Measurements from ENCODE around the gene LPAR2.
"Not testable (repeated sequence)": the region's sequence is repeated elsewhere in the genome, so short reads cannot be mapped to it uniquely, and the experiment has no call there.

Gene LPAR2

GRCh38 chr19:19668230-19669012, 40.4 kb upstream of the LPAR2 start, which contains the start of gene ZNF101:
ZNF101 (plus strand) TSS chr19:19668839; CDS start chr19:19668964, 125 bp downstream.
- TF ChIP-seq, protein P1, sequence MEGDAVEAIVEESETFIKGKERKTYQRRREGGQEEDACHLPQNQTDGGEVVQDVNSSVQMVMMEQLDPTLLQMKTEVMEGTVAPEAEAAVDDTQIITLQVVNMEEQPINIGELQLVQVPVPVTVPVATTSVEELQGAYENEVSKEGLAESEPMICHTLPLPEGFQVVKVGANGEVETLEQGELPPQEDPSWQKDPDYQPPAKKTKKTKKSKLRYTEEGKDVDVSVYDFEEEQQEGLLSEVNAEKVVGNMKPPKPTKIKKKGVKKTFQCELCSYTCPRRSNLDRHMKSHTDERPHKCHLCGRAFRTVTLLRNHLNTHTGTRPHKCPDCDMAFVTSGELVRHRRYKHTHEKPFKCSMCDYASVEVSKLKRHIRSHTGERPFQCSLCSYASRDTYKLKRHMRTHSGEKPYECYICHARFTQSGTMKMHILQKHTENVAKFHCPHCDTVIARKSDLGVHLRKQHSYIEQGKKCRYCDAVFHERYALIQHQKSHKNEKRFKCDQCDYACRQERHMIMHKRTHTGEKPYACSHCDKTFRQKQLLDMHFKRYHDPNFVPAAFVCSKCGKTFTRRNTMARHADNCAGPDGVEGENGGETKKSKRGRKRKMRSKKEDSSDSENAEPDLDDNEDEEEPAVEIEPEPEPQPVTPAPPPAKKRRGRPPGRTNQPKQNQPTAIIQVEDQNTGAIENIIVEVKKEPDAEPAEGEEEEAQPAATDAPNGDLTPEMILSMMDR (IDR thresholded peaks at IDR 0.05; ENCODE audit: insufficient read depth, low read length, poor library complexity, severe bottlenecking), result no peak
- no peaks in the 10 kb centered on the region for H3K27me3 ChIP-seq (replicated peaks; ENCODE audit: control insufficient read depth, insufficient read depth, low read length)
- DNase-seq (ENCODE audit: extremely low read depth, insufficient read length), result peak; percentile 96
- no peaks in the 10 kb centered on the region; the same call in 1 of the 2 replicates for H3K36me3 ChIP-seq (ENCODE audit: control insufficient read depth, insufficient read depth, low read length)
- peak within 1 kb of the TSS; percentile 93 for H3K4me3 ChIP-seq (replicated peaks; ENCODE audit: low read depth, low read length)

DNA sequence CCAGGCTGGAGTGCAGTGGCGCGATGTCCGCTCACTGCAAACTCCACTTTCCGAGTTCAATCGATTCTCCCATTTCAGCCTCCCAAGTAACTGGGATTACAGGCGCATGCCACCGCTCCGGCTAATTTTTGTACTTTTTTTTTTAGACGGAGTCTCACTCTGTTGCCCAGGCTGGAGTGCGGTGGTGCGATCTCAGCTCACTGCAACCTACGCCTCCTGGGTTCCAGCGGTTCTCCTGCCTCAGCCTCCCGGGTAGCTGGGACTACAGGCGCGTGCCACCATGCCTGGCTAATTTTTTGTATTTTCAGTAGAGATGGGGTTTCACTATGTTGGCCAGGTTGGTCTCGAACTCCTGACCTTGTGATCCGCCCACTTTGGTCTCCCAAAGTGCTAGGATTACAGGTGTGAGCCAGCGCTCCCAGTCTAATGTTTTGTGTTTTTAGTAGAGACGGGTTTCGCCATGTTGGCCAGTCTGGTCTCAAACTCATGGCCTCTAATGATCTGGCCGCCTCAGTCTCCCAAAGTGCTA, 37.5 kb upstream of the LPAR2 start:
- H3K36me3 ChIP-seq (ENCODE audit: control insufficient read depth, insufficient read depth, low read length); H3K27me3 ChIP-seq (replicated peaks; ENCODE audit: control insufficient read depth, insufficient read depth, low read length); H3K4me3 ChIP-seq (replicated peaks; ENCODE audit: low read depth, low read length); DNase-seq (ENCODE audit: extremely low read depth, insufficient read length): not testable (repeated sequence)

DNA sequence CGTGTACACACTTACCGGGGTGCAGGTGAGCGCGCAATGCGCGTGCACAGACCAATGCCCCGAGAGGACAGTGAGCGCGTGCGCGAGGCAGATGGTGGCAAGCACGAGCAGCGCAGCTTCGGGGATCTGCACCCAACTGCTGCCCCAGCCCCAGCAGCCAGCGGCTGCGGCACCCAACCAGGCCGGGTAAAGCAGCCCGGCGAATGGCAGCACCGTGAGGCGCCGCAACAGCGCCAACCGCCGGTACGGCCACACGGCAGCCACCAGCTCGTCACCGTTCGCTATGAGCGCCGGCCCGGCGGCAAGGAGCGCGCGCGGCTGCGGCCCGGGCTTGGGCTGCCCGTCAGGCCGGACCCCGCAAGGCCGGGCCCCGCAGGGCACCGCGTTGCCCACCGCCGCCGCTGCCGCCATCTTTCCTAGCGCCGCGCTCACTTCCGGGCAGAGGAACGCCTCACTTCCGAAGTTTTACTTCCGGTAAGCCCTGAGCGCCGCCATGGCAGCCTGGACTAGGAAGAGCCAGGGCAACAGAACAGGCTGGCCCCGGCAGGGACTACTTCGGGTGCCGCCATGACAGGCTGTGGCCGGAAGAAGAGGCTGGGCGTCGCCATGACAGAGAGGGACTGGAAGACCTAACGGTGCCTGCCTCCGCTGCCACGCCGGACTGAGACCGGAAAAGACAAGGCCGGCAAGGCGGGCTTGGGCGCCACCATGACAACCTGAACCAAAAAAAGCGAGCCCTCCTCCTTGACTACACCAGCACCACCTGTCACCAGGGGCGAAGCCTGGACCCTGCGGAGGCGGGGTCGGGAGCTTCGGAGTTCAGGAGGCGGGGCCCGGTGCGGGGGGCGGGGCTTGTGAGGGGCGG, 35.5 kb upstream of the LPAR2 start, which contains the start of gene ATP13A1:
Gene ATP13A1, minus strand, starts transcription at position 421 of the 865 bp plus-strand sequence. Its CDS starts 10 bp downstream, at position 411.
- Histone ChIP-seq H3K27me3 (replicated peaks; ENCODE audit: control insufficient read depth, insufficient read depth, low read length) (no peaks in the 10 kb centered on the region), H3K4me3 (replicated peaks; ENCODE audit: low read depth, low read length) (peak within 1 kb of the TSS; percentile 96), H3K36me3 (ENCODE audit: control insufficient read depth, insufficient read depth, low read length) (peaks cover 13% of the 10 kb centered on the region)
- TF ChIP-seq, protein P1 (IDR thresholded peaks at IDR 0.05; ENCODE audit: insufficient read depth, low read length, poor library complexity, severe bottlenecking), result no peak
- peak; percentile 96 for DNase-seq (ENCODE audit: extremely low read depth, insufficient read length)

DNA sequence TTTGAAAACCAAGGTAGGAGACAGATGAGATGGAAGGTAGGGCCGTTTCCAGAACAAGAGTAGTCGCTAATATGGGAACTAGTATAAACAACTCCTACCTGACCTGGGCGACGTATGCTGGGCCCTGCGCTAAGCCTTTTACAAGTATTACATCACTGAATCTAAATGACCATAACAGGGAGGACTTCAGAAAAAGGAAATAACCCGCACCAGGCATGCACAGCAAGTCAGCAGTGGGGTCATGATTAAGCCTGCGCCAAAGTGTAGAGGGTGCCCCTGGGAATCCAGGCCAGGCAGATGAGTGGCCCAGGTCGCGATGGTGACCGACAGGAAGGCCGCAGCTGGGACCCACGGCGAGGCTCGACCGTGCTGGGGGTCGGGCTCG, 34.8 kb upstream of the LPAR2 start:
- H3K27me3 ChIP-seq (replicated peaks; ENCODE audit: control insufficient read depth, insufficient read depth, low read length), result no peaks in the 10 kb centered on the region
- H3K36me3 ChIP-seq (ENCODE audit: control insufficient read depth, insufficient read depth, low read length), result peaks cover 18% of the 10 kb centered on the region
- peak overlapping the region; percentile 96 for H3K4me3 ChIP-seq (replicated peaks; ENCODE audit: low read depth, low read length)
- DNase-seq (ENCODE audit: extremely low read depth, insufficient read length), result no peak
- TF ChIP-seq, protein P1 (IDR thresholded peaks at IDR 0.05; ENCODE audit: insufficient read depth, low read length, poor library complexity, severe bottlenecking), result no peak

DNA sequence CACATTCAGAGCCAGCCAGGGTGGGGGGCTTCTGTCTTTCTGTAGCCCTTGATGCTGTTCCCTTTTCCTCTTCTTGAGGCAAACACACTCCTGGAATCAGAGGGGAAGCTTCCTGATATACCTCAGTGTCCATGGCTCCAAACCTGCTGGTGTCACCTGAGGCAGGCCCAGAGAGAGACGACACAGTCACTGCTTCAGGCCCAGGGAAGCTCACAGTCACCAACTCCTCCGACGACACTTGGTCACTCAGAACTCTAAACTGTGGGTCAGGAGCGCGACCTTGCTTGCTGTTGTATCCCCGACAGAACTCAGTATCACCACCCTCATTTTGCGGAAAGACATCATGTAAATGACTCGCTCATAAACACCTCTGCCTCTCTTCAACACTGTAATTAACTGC, 34.3 kb upstream of the LPAR2 start:
- DNase-seq (ENCODE audit: extremely low read depth, insufficient read length), result no peak
- Histone ChIP-seq H3K4me3 (replicated peaks; ENCODE audit: low read depth, low read length) (peak overlapping the region; percentile 96), H3K36me3 (ENCODE audit: control insufficient read depth, insufficient read depth, low read length) (peaks cover 21% of the 10 kb centered on the region), H3K27me3 (replicated peaks; ENCODE audit: control insufficient read depth, insufficient read depth, low read length) (no peaks in the 10 kb centered on the region)
- TF ChIP-seq, protein P1 (IDR thresholded peaks at IDR 0.05; ENCODE audit: insufficient read depth, low read length, poor library complexity, severe bottlenecking), result no peak

All from GM06990 (cell line).